ENCODE results near the gene FGD6. TPM values are rescaled to one million over a fixed set of nuclear protein-coding genes. Genes with fewer than 3 reads are reported as not detected.
A peak's percentile ranks its signal among the peaks of the same experiment; 100 is the strongest.

FGD6 gene
- polyA plus RNA-seq, 1 donor (not counting 4 experiments of a cell fraction or from before 2014, with no cell fraction given), result 54.2 TPM

GRCh38 chr12:95074766-95075165 lies 142.5 kb downstream of the FGD6 start:
- DNase-seq (ENCODE audit: low read depth, low spot score), result no peak
- TF ChIP-seq EZH2 (IDR thresholded peaks at IDR 0.05; ENCODE audit: low read length) (no peak), CTCF (optimal IDR thresholded peaks at IDR 0.05 in 1 of 3, IDR thresholded peaks at IDR 0.05 in 1 of 3, conservative IDR thresholded peaks at IDR 0.05 in 1 of 3; ENCODE audit: extremely low read depth in 1 of 3, insufficient read depth in 2 of 3, low read length in 3 of 3) (no peak)
- Histone ChIP-seq H3K27me3 (ENCODE audit: control insufficient read depth, extremely low read depth, insufficient read depth, low read length) (no peaks in the 10 kb centered on the region), H3K4me2 (ENCODE audit: control insufficient read depth, extremely low read depth, insufficient read depth, low read depth, low read length) (no peak overlapping the region), H3K4me1 (ENCODE audit: control insufficient read depth, extremely low read depth, insufficient read depth, low read length) (peaks cover 3% of the 10 kb centered on the region), H3K9me3 (ENCODE audit: control insufficient read depth, low read depth, low read length) (no peaks in the 10 kb centered on the region), H3K79me2 (ENCODE audit: control insufficient read depth, insufficient read depth, low read length) (peaks cover 30% of the 10 kb centered on the region), H3K36me3 (ENCODE audit: control insufficient read depth in 2 of 2, extremely low read depth in 1 of 2, insufficient read depth in 2 of 2, low read length in 2 of 2) (peaks cover 0 to 3% of the 10 kb centered on the region in 2 experiments), H3K4me3 (ENCODE audit: control insufficient read depth in 2 of 3, extremely low read depth in 1 of 3, insufficient read depth in 2 of 3, low read depth in 1 of 3, low read length in 3 of 3) (no peak overlapping the region), H3K9me1 (ENCODE audit: control insufficient read depth, extremely low read depth, insufficient read depth, low read length) (no peaks in the 10 kb centered on the region), H4K20me1 (ENCODE audit: control insufficient read depth, extremely low read depth, insufficient read depth, low read length) (no peaks in the 10 kb centered on the region), H2AFZ (ENCODE audit: control insufficient read depth, low read length) (no peak overlapping the region), H3K9ac (ENCODE audit: control insufficient read depth, extremely low read depth, insufficient read depth, low read length) (no peak overlapping the region), H3K27ac (ENCODE audit: control insufficient read depth, insufficient read depth, low read length) (no peak overlapping the region)
- dilution Hi-C loops (cut with MboI; ENCODE audit: extremely low pct_ligation_motif_present, low sequenced_read_pairs), result no loop called here
- no peak for FAIRE-seq

- H3K27me3 ChIP-seq (ENCODE audit: control insufficient read depth, extremely low read depth, insufficient read depth, low read length), result no peaks in the 10 kb centered on the region
- no peaks in the 10 kb centered on the region for H3K9me1 ChIP-seq (ENCODE audit: control insufficient read depth, extremely low read depth, insufficient read depth, low read length)
- H3K36me3 ChIP-seq (ENCODE audit: control insufficient read depth in 2 of 2, extremely low read depth in 1 of 2, insufficient read depth in 2 of 2, low read length in 2 of 2), result peaks cover 0 to 3% of the 10 kb centered on the region in 2 experiments
- TF ChIP-seq CTCF (optimal IDR thresholded peaks at IDR 0.05 in 1 of 3, IDR thresholded peaks at IDR 0.05 in 1 of 3, conservative IDR thresholded peaks at IDR 0.05 in 1 of 3; ENCODE audit: extremely low read depth in 1 of 3, insufficient read depth in 2 of 3, low read length in 3 of 3) (peak; percentile 82 to 91 (median 86)), EZH2 (IDR thresholded peaks at IDR 0.05; ENCODE audit: low read length) (no peak)
- peak overlapping the region; percentile 64 for H3K4me2 ChIP-seq (ENCODE audit: control insufficient read depth, extremely low read depth, insufficient read depth, low read depth, low read length)
- FAIRE-seq, result no peak
- H3K4me3 ChIP-seq (ENCODE audit: control insufficient read depth in 2 of 3, extremely low read depth in 1 of 3, insufficient read depth in 2 of 3, low read depth in 1 of 3, low read length in 3 of 3), result peak overlapping the region; percentile 77 to 90 (median 79)
- H2AFZ ChIP-seq (ENCODE audit: control insufficient read depth, low read length), result peak overlapping the region; percentile 40
- H3K4me1 ChIP-seq (ENCODE audit: control insufficient read depth, extremely low read depth, insufficient read depth, low read length), result peaks cover 3% of the 10 kb centered on the region
- peak overlapping the region; percentile 89 for H3K9ac ChIP-seq (ENCODE audit: control insufficient read depth, extremely low read depth, insufficient read depth, low read length)
- H4K20me1 ChIP-seq (ENCODE audit: control insufficient read depth, extremely low read depth, insufficient read depth, low read length), result no peaks in the 10 kb centered on the region
- H3K79me2 ChIP-seq (ENCODE audit: control insufficient read depth, insufficient read depth, low read length), result peaks cover 38% of the 10 kb centered on the region
- dilution Hi-C loops (cut with MboI; ENCODE audit: extremely low pct_ligation_motif_present, low sequenced_read_pairs), result no loop called here
- DNase-seq (ENCODE audit: low read depth, low spot score), result peak; percentile 60
- H3K27ac ChIP-seq (ENCODE audit: control insufficient read depth, insufficient read depth, low read length), result peak overlapping the region; percentile 85
- no peaks in the 10 kb centered on the region for H3K9me3 ChIP-seq (ENCODE audit: control insufficient read depth, low read depth, low read length)
Measured at GRCh38 chr12:95073698-95074520, 143.4 kb downstream of the FGD6 start.

Data from keratinocyte (primary cell).